Prostate gland (tissue), 2 donors: Measurements from ENCODE around the gene OR13H1. TPM values are rescaled to one million over a fixed set of nuclear protein-coding genes. Genes with fewer than 3 reads are reported as not detected.
"Not testable (repeated sequence)": the region's sequence is repeated elsewhere in the genome, so short reads cannot be mapped to it uniquely, and the experiment has no call there.

Experiments
- DNase-seq: peaks from one replicate; pipeline ENCODE4 v3.0.0-alpha.2; 2019; ENCODE audit warnings: low spot score
- H3K27ac ChIP-seq, 2 donors: fragments of 200-600 bp; sonication (generic); 2 replicates each; pipeline ENCODE4 v1.5.1; 2017 to 2019
- H3K27me3 ChIP-seq: fragments of 200-600 bp; sonication (generic); replicated peaks from 2 replicates; pipeline ENCODE4 v1.5.1; 2019; ENCODE audit not compliant: insufficient read depth
- H3K36me3 ChIP-seq, 2 donors: fragments of 200-600 bp; sonication (generic); 1 replicate in 1 of 2; 2 replicates in 1 of 2; pipeline versions ENCODE4 v1.5.1 to v1.8.1; 2017 to 2019
- H3K4me1 ChIP-seq: fragments of 200-600 bp; sonication (generic); replicated peaks from 2 replicates; pipeline ENCODE4 v1.5.1; 2019
- H3K4me3 ChIP-seq, 2 donors: fragments of 200-600 bp; sonication (generic); 2 replicates each; pipeline ENCODE4 v1.5.1; 2017 to 2019
- H3K9me3 ChIP-seq: fragments of 200-600 bp; sonication (generic); 2 replicates; pipeline ENCODE4 v1.5.1; 2017
- CTCF ChIP-seq, 4 experiments: fragments of 200-600 bp in 2 of 4; fragments of 450-650 bp in 2 of 4; sonication (generic) in 2 of 4; IDR thresholded peaks; 1 replicate in 3 of 4; 2 replicates in 1 of 4; pipeline ENCODE4 v1.5.1; 2016 to 2019; ENCODE audit warnings: antibody characterized with exemption in 4 of 4, mild to moderate bottlenecking in 2 of 4, moderate library complexity in 2 of 4
- POLR2A ChIP-seq: fragments of 450-650 bp; IDR thresholded peaks from one replicate; pipeline ENCODE4 v1.6.1; 2016; ENCODE audit warnings: antibody characterized with exemption, mild to moderate bottlenecking
- POLR2AphosphoS5 ChIP-seq: sonication (generic); formaldehyde crosslinking; IDR thresholded peaks from one replicate; pipeline ENCODE4 v1.6.1; 2017; ENCODE audit warnings: antibody characterized with exemption
- WGBS: methylation state at CpG from one replicate; pipeline ENCODE4 v1.1.5; 2018; 5-methylcytosine and 5-hydroxymethylcytosine counted together
- intact Hi-C: fragments of 100-400 bp; cut with DNase I; formaldehyde crosslinking; loops from one replicate; pipeline ENCODE4 v1.14.2; 2022
- total RNA-seq, 2 donors: library from RNA; depleted of rRNA; stranded (reverse); fragments of >200 nt; gene quantifications; one replicate each; pipeline ENCODE4 v1.1.0, GENCODE V29; 2016

Gene OR13H1
- not detected for total RNA-seq

- H3K4me3 ChIP-seq: no peak within 1 kb of the TSS
- no peak for DNase-seq
- H3K36me3 ChIP-seq: no peaks in the 10 kb centered on the region
- no peaks in the 10 kb centered on the region for H3K4me1 ChIP-seq
- TF ChIP-seq POLR2A (no peak), CTCF (IDR thresholded peaks at IDR 0.05) (no peak), POLR2AphosphoS5 (no peak)
- H3K9me3 ChIP-seq: no peaks in the 10 kb centered on the region
- WGBS: 83% methylated on average over 1 of the region's 1 CpG
- intact Hi-C loops: no loop called here
- no peak within 1 kb of the TSS for H3K27ac ChIP-seq
- no peaks in the 10 kb centered on the region for H3K27me3 ChIP-seq
Observed at GRCh38 chrX:131543774-131544173, at the start of gene OR13H1. TSS of gene OR13H1 (plus strand) at chrX:131544074. CDS start at chrX:131544074, 0 bp downstream.

- H3K27ac ChIP-seq, intact Hi-C loops, H3K4me1 ChIP-seq, H3K36me3 ChIP-seq, DNase-seq, H3K4me3 ChIP-seq, H3K27me3 ChIP-seq, H3K9me3 ChIP-seq: not testable (repeated sequence)
- WGBS: 75% methylated on average over 5 of the region's 5 CpGs
Observed at GRCh38 chrX:131501556-131501955, 42.3 kb upstream of the OR13H1 start.

- H3K4me1 ChIP-seq: no peaks in the 10 kb centered on the region
- TF ChIP-seq CTCF (IDR thresholded peaks at IDR 0.05) (no peak), POLR2AphosphoS5 (no peak), POLR2A (no peak)
- DNase-seq: no peak
- H3K36me3 ChIP-seq: no peaks in the 10 kb centered on the region
- WGBS: 83% methylated on average over 4 of the region's 9 CpGs
- H3K27me3 ChIP-seq: no peaks in the 10 kb centered on the region
- H3K4me3 ChIP-seq: no peak overlapping the region
- H3K9me3 ChIP-seq: no peaks in the 10 kb centered on the region
- intact Hi-C loops: no loop called here
- H3K27ac ChIP-seq: no peak overlapping the region
Observed at GRCh38 chrX:131513159-131513914, 30.5 kb upstream of the OR13H1 start.

GRCh38 chrX:131521824-131522223 is 22.1 kb upstream of the OR13H1 start:
- no peaks in the 10 kb centered on the region for H3K9me3 ChIP-seq
- TF ChIP-seq POLR2AphosphoS5: no peak
- no peak for TF ChIP-seq CTCF (IDR thresholded peaks at IDR 0.05)
- no peak for TF ChIP-seq POLR2A
- no peak overlapping the region for H3K4me3 ChIP-seq
- no peak for DNase-seq
- WGBS: 78% methylated on average over 2 of the region's 2 CpGs
- no peak overlapping the region for H3K27ac ChIP-seq
- no peaks in the 10 kb centered on the region for H3K36me3 ChIP-seq
- no peaks in the 10 kb centered on the region for H3K4me1 ChIP-seq
- intact Hi-C loops: no loop called here
- H3K27me3 ChIP-seq: no peaks in the 10 kb centered on the region

- no peaks in the 10 kb centered on the region for H3K27me3 ChIP-seq
- no peak overlapping the region for H3K27ac ChIP-seq
- no peaks in the 10 kb centered on the region for H3K9me3 ChIP-seq
- 85% methylated on average over 4 of the region's 4 CpGs for WGBS
- intact Hi-C loops: no loop called here
- H3K4me1 ChIP-seq: no peaks in the 10 kb centered on the region
- TF ChIP-seq POLR2A (no peak), POLR2AphosphoS5 (no peak)
- H3K4me3 ChIP-seq: no peak overlapping the region
- no peaks in the 10 kb centered on the region for H3K36me3 ChIP-seq
- no peak for DNase-seq
Observed at GRCh38 chrX:131544218-131544617, 344 bp downstream of the OR13H1 start.

GRCh38 chrX:131549011-131549410 is 5.1 kb downstream of the OR13H1 start:
- no peaks in the 10 kb centered on the region for H3K36me3 ChIP-seq
- DNase-seq: no peak
- TF ChIP-seq POLR2AphosphoS5: no peak
- no peak for TF ChIP-seq CTCF (IDR thresholded peaks at IDR 0.05)
- TF ChIP-seq POLR2A: no peak
- H3K9me3 ChIP-seq: no peaks in the 10 kb centered on the region
- H3K4me1 ChIP-seq: no peaks in the 10 kb centered on the region
- no peaks in the 10 kb centered on the region for H3K27me3 ChIP-seq
- intact Hi-C loops: no loop called here
- 29% methylated on average over 2 of the region's 2 CpGs for WGBS
- no peak overlapping the region for H3K4me3 ChIP-seq
- no peak overlapping the region for H3K27ac ChIP-seq

- 100% methylated on average over 3 of the region's 10 CpGs for WGBS
- intact Hi-C loops, H3K27me3 ChIP-seq, H3K9me3 ChIP-seq, H3K36me3 ChIP-seq, DNase-seq, H3K4me3 ChIP-seq, H3K27ac ChIP-seq, H3K4me1 ChIP-seq: not testable (repeated sequence)
Observed at GRCh38 chrX:131552453-131552852, 8.6 kb downstream of the OR13H1 start.
